ENCODE results near the gene VPS13A.

VPS13A gene

DNA sequence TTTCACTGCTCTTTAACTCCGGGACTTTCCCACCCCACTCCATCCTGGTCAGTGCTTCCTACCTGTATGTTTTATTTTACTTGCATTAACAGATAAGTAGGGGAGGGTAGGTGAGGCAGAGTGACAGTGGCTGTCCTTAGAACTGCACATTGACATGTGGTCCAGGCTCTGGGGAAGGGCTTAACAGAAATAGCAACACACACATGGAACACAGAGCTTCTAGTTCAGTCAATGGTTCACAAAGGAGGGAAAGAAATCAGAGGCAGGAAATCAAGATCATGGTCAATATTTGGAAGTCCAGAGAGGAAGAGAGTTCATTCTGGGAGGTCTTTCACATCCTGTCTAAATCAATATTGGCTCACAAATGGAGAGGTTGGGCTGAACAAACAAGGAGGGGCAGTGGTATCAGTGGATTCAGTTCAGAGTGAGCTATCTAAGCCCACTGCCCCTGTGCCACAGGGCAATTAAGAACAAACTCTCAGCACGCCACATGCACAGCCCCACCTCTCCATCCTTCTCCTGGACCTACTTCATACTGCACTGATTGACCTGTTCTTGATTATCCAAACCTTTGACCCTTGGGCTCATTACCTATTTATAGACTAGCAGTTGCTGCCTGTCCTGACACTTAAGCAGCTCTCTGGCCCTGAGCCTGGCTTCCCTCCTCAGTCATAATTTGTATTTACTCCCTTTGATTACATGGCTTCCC, 6.2 kb upstream of the VPS13A start:
- DNase-seq: no peak
- no peak for TF ChIP-seq POLR2A (IDR thresholded peaks at IDR 0.05; ENCODE audit: low read length)
- no peak for TF ChIP-seq GATA1 (IDR thresholded peaks at IDR 0.05; ENCODE audit: low read depth, low read length)

DNA sequence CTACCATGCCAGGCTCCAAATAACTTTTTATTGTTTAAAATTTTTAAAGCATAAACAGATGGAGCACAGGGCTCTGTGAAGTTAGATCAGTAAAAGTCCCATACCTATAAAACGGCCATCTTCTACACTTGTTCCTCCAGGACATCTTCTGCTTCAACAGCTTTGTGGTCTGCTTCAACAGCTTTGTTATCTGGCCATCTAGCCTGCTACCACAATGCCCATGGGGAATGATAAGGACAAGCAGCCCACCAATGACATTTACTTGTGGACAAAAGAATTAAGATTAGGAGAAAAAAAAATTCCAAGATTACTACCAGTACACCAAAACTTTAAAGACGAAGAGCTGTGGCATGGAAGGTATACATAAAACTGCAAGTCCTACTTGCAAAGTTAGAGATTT, 2.2 kb upstream of the VPS13A start:
- TF ChIP-seq POLR2A (IDR thresholded peaks at IDR 0.05; ENCODE audit: low read length) (no peak), GATA1 (IDR thresholded peaks at IDR 0.05; ENCODE audit: low read depth, low read length) (no peak)

DNA sequence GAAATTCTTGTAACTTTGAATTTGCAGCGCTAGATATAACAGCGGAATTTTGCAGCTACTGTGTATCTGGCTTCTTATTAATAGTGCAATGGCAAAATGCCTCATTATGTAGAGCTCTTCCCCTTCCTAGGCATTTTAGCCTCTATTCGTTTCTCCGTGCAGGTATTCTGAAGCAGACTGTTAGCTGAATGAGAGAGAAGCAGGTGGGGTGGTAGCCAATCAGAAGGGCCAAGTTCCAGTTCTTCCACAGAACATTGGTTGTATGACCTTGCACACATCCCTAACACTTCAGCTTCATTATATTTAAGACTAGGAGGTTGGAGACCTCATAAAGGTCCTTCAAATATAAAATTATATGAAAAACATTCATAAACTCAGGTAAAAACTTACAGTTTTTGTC, 1.2 kb upstream of the VPS13A start:
- TF ChIP-seq GATA1 (IDR thresholded peaks at IDR 0.05; ENCODE audit: low read depth, low read length) (no peak), POLR2A (IDR thresholded peaks at IDR 0.05; ENCODE audit: low read length) (no peak)
- peak; percentile 25 to 47 for DNase-seq

More for the DNA sequence above, 2.2 kb upstream of the VPS13A start:
- peak; percentile 28 to 61 for DNase-seq

DNA sequence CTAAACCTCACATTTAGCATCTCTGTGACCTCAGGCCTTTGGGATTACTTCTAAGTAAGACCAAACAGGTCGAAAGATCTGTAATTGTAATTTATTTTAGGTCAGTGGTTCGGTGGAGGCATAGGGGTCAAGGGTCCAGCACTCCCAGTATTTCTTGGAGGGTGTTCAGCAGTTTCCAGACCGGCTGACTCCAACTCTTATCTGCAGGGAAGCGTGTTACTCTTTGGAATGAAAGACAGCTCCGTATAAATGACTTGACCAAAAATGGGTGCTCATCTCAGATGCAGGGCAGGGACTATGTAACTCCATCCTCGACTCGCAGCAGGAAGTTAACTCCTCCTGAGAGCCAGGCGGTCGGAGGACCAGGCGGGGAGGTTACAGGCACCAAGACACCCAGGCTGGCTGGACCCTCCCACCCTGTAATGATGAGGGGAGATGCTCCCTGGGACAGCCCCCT, 620 bp upstream of the VPS13A start:
- DNase-seq: no peak
- no peak for TF ChIP-seq GATA1 (IDR thresholded peaks at IDR 0.05; ENCODE audit: low read depth, low read length)
- no peak for TF ChIP-seq POLR2A (IDR thresholded peaks at IDR 0.05; ENCODE audit: low read length)

DNA sequence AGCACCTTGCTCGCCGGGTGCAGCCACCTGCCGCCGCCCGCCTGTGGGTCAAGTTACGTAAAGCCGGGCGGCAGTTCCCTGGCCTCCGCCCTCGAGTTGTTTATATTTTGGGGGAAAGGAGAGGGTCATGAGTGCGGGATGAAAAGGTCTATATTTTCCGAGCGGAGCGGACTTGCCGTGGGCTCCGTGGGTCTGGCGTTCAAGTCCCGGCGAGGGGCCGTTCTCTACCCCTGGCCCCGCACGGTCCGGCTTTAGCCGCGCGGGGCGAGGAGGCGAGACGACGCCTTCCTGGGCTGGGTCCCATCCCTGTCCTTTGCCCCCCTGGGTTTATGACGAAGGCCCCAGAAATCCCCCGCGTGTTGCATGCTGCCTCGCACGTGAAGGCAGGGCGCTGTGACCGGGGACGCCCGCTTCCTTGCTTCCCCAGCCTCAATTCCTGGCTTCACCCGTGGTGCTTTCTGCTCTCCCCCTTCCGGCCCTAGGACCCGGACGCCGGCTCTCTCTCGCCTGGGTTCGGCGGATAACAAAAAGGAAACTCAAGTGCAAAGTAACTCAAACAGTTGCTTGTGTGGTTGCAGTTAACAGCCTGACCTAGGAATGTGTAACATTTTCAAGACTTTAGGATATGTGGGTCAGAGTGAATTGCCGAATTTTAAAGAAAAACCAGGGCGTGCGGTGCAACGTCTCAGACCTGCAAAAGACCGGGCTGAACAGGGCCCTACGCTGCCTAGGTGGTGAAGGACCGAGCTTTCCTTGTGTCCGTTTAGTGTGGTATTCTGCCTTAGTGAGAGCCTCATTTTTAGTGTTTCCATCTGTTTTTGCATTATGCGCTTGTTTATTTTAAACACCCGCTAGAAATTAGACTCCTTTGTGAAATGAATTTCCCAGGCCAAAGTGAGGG, 810 bp downstream of the VPS13A start:
- DNase-seq: peak; percentile 70 to 84

DNA sequence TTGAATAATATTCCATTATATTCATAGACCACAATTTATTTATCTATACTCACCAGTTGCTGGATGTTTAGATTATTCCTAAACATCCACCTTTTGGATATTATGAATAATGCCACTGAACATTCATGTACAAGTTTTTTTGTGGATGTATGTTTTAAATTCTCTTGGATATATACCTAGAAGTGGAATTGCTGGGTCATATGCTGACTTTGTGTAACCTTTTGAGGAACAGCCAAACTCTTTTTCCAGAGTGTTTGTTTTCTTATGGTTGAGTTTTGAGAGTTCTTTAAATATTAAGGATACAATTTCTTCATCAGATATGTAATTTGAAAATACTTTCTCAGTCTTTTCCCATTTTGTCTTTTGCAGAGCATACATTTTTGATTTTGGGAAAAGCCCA, 2.7 kb downstream of the VPS13A start:
- DNase-seq: peak in 1 of 2 experiments; percentile 17
- TF ChIP-seq GATA1 (IDR thresholded peaks at IDR 0.05; ENCODE audit: low read depth, low read length) (no peak), POLR2A (IDR thresholded peaks at IDR 0.05; ENCODE audit: low read length) (no peak)

More for the DNA sequence above, 810 bp downstream of the VPS13A start:
- TF ChIP-seq GATA1 (IDR thresholded peaks at IDR 0.05; ENCODE audit: low read depth, low read length) (no peak), POLR2A (IDR thresholded peaks at IDR 0.05; ENCODE audit: low read length) (no peak)

DNA sequence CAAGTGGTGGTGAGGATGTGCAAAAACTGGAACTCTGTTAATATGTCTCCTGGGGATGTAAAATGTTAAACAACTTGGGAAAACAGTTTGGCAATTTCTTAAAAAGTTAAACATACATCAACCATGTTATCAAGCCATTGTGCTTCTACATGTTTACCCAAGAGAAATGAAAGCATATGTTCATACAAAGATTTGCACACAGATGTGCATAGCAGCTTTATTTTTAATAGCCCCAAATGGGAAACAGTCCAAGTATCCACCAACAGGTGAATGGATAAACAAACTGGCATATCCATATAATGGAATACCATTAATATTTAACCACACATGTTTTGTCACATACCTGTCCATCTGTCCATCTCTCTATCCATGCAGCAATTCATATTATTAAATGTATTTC, 6.2 kb downstream of the VPS13A start:
- no peak for TF ChIP-seq POLR2A (IDR thresholded peaks at IDR 0.05; ENCODE audit: low read length)
- TF ChIP-seq GATA1 (IDR thresholded peaks at IDR 0.05; ENCODE audit: low read depth, low read length): no peak

DNA sequence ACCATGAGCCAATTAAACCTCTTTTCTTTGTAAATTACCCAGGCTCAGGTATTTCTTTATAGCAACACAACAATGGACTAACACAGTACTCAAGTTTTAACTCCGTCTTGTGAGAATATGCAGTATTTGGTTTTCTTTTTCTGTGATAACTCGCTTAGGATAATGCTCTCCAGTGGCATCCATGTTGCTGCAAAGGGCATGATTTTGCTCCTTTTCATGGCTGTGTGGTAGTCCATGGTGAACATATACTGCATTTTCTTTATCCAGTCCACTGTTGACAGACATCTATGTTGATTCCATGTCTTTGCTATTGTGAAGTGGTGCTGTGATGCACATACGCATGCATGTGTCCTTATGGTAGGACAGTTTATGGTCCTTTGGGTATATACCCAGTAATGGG, 10.9 kb downstream of the VPS13A start:
- DNase-seq: no peak
- no peak for TF ChIP-seq POLR2A (IDR thresholded peaks at IDR 0.05; ENCODE audit: low read length)
- TF ChIP-seq GATA1 (IDR thresholded peaks at IDR 0.05; ENCODE audit: low read depth, low read length): no peak

More for the DNA sequence above, 6.2 kb downstream of the VPS13A start:
- no peak for DNase-seq

DNA sequence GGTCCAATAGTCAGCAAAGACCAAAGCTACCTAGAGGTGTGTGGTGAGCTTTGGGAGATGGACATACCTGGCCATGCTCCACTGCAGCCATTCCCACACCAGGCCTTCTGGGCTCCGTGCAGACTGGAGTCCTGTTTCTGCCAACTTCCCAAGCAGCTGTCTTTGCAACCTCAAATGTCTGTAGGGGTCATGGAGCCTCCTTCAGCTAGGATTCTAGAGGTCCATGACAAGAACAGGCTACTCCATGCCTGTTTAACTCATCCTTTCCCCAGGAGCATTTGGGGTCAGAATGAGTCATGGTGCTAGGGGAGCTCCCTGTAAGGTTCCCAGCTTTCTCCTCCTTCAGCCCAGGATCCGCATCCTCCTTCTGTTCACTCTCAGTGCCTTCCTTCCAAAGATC, 17.1 kb downstream of the VPS13A start:
- TF ChIP-seq POLR2A (IDR thresholded peaks at IDR 0.05; ENCODE audit: low read length) (no peak), GATA1 (IDR thresholded peaks at IDR 0.05; ENCODE audit: low read depth, low read length) (no peak)
- no peak for DNase-seq

DNA sequence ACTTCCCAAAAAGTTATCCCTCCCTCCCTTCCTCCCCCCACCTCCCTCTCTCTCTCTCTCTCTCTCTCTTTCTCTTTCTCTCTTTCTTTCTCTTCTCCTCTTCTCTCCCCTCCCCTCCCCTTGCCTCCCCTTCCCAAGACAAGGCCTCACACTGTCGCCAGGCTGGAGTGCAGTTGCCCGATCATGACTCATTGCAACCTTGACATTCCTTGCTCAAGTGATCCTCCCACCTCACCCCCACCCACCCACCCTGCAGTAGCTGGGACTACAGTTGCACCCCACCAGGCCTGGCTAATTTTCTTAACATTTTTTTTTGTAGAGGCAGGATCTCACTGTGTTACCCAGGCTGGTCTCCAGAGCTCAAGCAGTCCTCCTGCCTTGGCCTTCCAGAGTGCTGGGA, 32.8 kb downstream of the VPS13A start:
- TF ChIP-seq POLR2A (IDR thresholded peaks at IDR 0.05; ENCODE audit: low read length): no peak
- no peak for TF ChIP-seq GATA1 (IDR thresholded peaks at IDR 0.05; ENCODE audit: low read depth, low read length)
- DNase-seq: no peak

DNA sequence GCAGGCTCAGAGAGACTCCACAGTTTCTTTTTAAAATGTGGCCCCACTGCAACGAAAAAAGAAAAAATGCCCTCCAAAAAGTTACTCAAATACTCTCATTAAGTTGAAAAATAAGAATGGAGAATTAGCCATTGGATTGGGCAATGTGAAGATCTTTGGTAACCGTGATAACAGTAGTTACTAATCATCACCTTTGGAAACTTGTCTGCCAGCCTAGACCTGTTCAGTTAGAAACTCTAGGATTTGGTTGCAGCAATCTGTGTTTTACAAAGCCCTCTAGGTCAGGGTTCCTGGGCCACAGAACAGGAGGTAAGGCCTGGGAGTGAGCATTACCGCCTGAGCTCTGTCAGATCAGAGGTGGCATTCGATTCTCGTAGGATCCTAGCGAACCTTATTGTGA, 34.2 kb downstream of the VPS13A start:
- no peak for TF ChIP-seq GATA1 (IDR thresholded peaks at IDR 0.05; ENCODE audit: low read depth, low read length)
- no peak for TF ChIP-seq POLR2A (IDR thresholded peaks at IDR 0.05; ENCODE audit: low read length)
- no peak for DNase-seq

DNA sequence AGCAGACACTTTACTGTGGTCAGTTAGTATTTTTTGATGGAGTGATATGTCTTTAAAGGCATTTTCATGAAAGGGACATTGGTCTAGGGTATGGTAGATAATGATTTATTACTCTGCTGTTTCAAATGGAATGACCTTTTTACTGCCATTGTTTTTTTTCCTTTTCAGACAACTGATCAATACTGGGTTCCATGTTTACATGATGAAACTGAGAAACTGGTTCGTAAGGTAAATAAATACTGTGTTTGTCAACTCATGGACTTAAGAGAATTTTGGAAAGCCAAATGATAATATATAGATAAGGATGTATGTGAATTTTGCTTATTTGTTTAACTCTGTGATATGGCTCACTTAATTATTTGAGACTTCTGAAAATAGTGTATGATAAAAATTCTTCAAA, 35.5 kb downstream of the VPS13A start:
- DNase-seq: no peak
- no peak for TF ChIP-seq GATA1 (IDR thresholded peaks at IDR 0.05; ENCODE audit: low read depth, low read length)
- TF ChIP-seq POLR2A (IDR thresholded peaks at IDR 0.05; ENCODE audit: low read length): no peak

DNA sequence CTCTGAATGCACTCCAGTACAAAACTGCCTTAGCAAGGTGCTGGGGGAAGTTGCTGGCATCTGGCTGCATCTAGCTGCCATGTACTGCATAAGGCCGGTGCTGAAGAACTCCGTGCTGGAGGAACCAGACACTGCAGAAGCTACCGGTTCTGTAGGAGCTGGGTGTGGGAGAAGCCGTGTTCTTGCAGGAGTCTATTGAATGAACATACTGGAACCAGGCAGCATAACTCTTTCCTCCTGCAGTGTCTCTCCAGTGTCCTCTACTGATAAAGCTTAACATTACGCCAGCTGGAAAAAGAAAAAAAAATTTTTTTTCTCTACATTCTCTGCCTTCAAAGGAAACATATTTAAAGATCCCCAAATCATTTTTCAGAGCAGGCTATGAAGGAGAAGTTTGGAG, 38.5 kb downstream of the VPS13A start:
- DNase-seq: peak; percentile 22 to 29
- no peak for TF ChIP-seq POLR2A (IDR thresholded peaks at IDR 0.05; ENCODE audit: low read length)

DNA sequence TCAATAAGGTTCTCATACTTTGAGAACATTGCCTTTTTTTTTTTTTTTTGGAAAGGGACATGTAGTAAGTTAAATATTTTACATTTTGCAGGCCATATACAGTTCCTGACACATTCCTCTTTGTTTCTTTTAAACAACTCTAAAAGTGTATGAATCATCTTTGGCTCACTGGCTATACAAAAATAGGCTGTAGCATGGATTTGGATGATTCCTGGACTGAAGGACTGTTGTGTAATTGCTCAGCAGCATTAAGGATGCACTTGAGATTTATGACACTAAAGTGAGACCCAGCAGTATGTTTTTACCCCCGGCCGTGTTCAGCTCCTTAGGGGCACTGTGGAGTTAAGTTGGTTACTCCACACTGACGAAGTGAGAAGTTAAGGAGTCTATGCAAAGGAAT, 41.3 kb downstream of the VPS13A start:
- DNase-seq: no peak
- no peak for TF ChIP-seq GATA1 (IDR thresholded peaks at IDR 0.05; ENCODE audit: low read depth, low read length)
- TF ChIP-seq POLR2A (IDR thresholded peaks at IDR 0.05; ENCODE audit: low read length): no peak
